Sciatic nerve (tissue), 2 donors: Measurements from ENCODE around the gene NAV3. TPM values are rescaled to one million over a fixed set of nuclear protein-coding genes. Genes with fewer than 3 reads are reported as not detected.
"Not testable (repeated sequence)": the region's sequence is repeated elsewhere in the genome, so short reads cannot be mapped to it uniquely, and the experiment has no call there.

Experiments used
- ATAC-seq: fragments of 200-7000 bp; cut with Tn5 transposase; one replicate; pipeline ENCODE4 v1.9.1; 2020; ENCODE audit warnings: mild to moderate bottlenecking, moderate library complexity
- DNase-seq: peaks from one replicate; pipeline ENCODE4 v3.0.0-alpha.2; 2020; ENCODE audit warnings: low spot score
- intact Hi-C: fragments of 100-400 bp; cut with DNase I; formaldehyde crosslinking; loops from one replicate; pipeline ENCODE4 v1.14.2; 2022
- total RNA-seq: library from RNA; stranded (reverse); fragmentation: NEBNext Ultra II Directional; extraction: Animal tissue kit (Norgen Biotek cat#: 25700); gene quantifications from one replicate; pipeline ENCODE4 v1.2.1, GENCODE V29; 2021
- donor health status: DM: no; HTN: no; CAD: no.
- donor health status: DM: no; HTN: no; CAD: no.

NAV3 gene
- total RNA-seq, 1 donor from 2014 or later = 50.9 TPM

- DNase-seq, intact Hi-C loops, ATAC-seq: not testable (repeated sequence)
These were observed 427.0 kb downstream of the NAV3 start for GRCh38 chr12:78257662-78258061.

- intact Hi-C loops = no loop called here
- DNase-seq (no peak), ATAC-seq (no peak)
These were observed 430.3 kb downstream of the NAV3 start for GRCh38 chr12:78260976-78261375.

GRCh38 chr12:78261901-78262300 lies 431.2 kb downstream of the NAV3 start:
- intact Hi-C loops = no loop called here
- ATAC-seq (no peak), DNase-seq (no peak)
